H1 (cell line): ENCODE measurements around the gene CCDC106. TPM values are rescaled to one million over a fixed set of nuclear protein-coding genes. Genes with fewer than 3 reads are reported as not detected.

Source experiments
- CTCF ChIA-PET: fragments of 300-600 bp; sonication (Branson Sonifier 250); formaldehyde crosslinking; loops from one replicate; lab custom pipeline; 2021; ENCODE audit not compliant: partially characterized antibody; lab: Charles Lee
- POLR2A ChIA-PET: fragments of 300-600 bp; sonication (Branson Sonifier 250); formaldehyde crosslinking; loops from one replicate; lab custom pipeline; 2021; ENCODE audit warnings: inconsistent platforms; ENCODE audit not compliant: partially characterized antibody; lab: Charles Lee
- DNase-seq, 2 experiments: peaks; one replicate each; pipeline versions ENCODE4 v3.0.0 to v3.0.0-alpha.2; 2010 to 2022; ENCODE audit warnings: low spot score in 2 of 2, low read depth in 1 of 2, mixed read lengths in 1 of 2
- FAIRE-seq: peaks from 2 replicates; lab custom pipeline; 2011; peaks lifted over from hg19 to GRCh38; lab: Jason Lieb, UNC
- H2AFZ ChIP-seq: 2 replicates; pipeline ENCODE4 v1.8.1; 2012; ENCODE audit warnings: low read length, inconsistent platforms
- H2AK5ac ChIP-seq: 2 replicates; pipeline ENCODE4 v1.6.1; 2013; ENCODE audit warnings: low read depth, low read length
- H2BK120ac ChIP-seq: replicated peaks from 2 replicates; pipeline ENCODE3; 2013; ENCODE audit warnings: low read depth, low read length, inconsistent platforms
- H2BK12ac ChIP-seq: 2 replicates; pipeline ENCODE4 v1.6.1; 2013; ENCODE audit warnings: low read depth, low read length
- H2BK15ac ChIP-seq: 2 replicates; pipeline ENCODE4 v1.6.1; 2013; ENCODE audit warnings: low read length
- H2BK20ac ChIP-seq: 2 replicates; pipeline ENCODE4 v1.6.1; 2013; ENCODE audit warnings: low read length
- H2BK5ac ChIP-seq: 2 replicates; pipeline ENCODE4 v1.6.1; 2013; ENCODE audit warnings: low read depth, low read length
- H3K14ac ChIP-seq: 2 replicates; pipeline ENCODE4 v1.6.1; 2013; ENCODE audit warnings: inconsistent platforms; ENCODE audit not compliant: insufficient read length
- H3K18ac ChIP-seq: 2 replicates; pipeline ENCODE4 v1.6.1; 2013; ENCODE audit warnings: low read length; ENCODE audit errors: extremely low read depth
- H3K23ac ChIP-seq: 2 replicates; pipeline ENCODE4 v1.6.1; 2013; ENCODE audit warnings: inconsistent platforms; ENCODE audit not compliant: insufficient read length
- H3K23me2 ChIP-seq: 2 replicates; pipeline ENCODE4 v1.6.1; 2013; ENCODE audit warnings: low read depth, low read length
- H3K27ac ChIP-seq: 2 replicates; pipeline ENCODE4 v1.6.1; 2011; ENCODE audit warnings: low read depth, low read length, inconsistent platforms
- H3K27me3 ChIP-seq, 4 experiments: replicated peaks in 1 of 4; 1 replicate in 1 of 4; 2 replicates in 3 of 4; pipeline versions ENCODE4 v1.6.1 to v1.8.1; 2011 to 2013; ENCODE audit warnings: low read length in 3 of 4, mild to moderate bottlenecking in 3 of 4, inconsistent platforms in 2 of 4, mixed read lengths in 2 of 4, moderate library complexity in 1 of 4; ENCODE audit not compliant: control insufficient read depth in 3 of 4, insufficient read depth in 3 of 4; ENCODE audit errors: extremely low read depth in 1 of 4
- H3K36me3 ChIP-seq, 4 experiments: 2 replicates each; pipeline versions ENCODE4 v1.6.1 to v1.8.1; 2011 to 2013; ENCODE audit warnings: mild to moderate bottlenecking in 4 of 4, low read length in 3 of 4, moderate library complexity in 2 of 4, control low read depth in 1 of 4, inconsistent platforms in 1 of 4; ENCODE audit not compliant: insufficient read depth in 4 of 4, control insufficient read depth in 2 of 4
- H3K4ac ChIP-seq: replicated peaks from 2 replicates; pipeline ENCODE3; 2013; ENCODE audit warnings: low read length, low read depth, mixed read lengths, inconsistent platforms; ENCODE audit not compliant: insufficient read length
- H3K4me1 ChIP-seq, 4 experiments: replicated peaks in 1 of 4; 1 replicate in 1 of 4; 2 replicates in 3 of 4; pipeline versions ENCODE4 v1.6.1 to v1.8.1; 2011 to 2013; ENCODE audit warnings: low read length in 3 of 4, inconsistent platforms in 2 of 4, mixed read lengths in 1 of 4; ENCODE audit not compliant: insufficient read depth in 4 of 4, control insufficient read depth in 3 of 4
- H3K4me2 ChIP-seq, 2 experiments: 2 replicates each; pipeline versions ENCODE4 v1.6.1 to v1.8.1; 2011 to 2013; ENCODE audit warnings: low read depth in 2 of 2, low read length in 2 of 2, control low read depth in 1 of 2, inconsistent platforms in 1 of 2, mild to moderate bottlenecking in 1 of 2; ENCODE audit not compliant: insufficient read depth in 1 of 2
- H3K4me3 ChIP-seq, 4 experiments: fragments of 200-600, 300-600 bp in 1 of 4; sonication (generic), shearing (Covaris generic), sonication (Bioruptor Twin) in 1 of 4; 2 replicates each; pipeline versions ENCODE4 v1.5.1 to v1.8.1; 2011 to 2016; ENCODE audit warnings: low read length in 4 of 4, low read depth in 3 of 4, control low read depth in 2 of 4, inconsistent platforms in 2 of 4, mild to moderate bottlenecking in 2 of 4, mixed read lengths in 1 of 4, moderate library complexity in 1 of 4; ENCODE audit not compliant: insufficient read depth in 2 of 4; ENCODE audit errors: extremely low read depth in 1 of 4
- H3K56ac ChIP-seq: replicated peaks from 2 replicates; pipeline ENCODE3; 2013; ENCODE audit warnings: low read depth, mild to moderate bottlenecking, mixed read lengths, low read length, inconsistent platforms; ENCODE audit not compliant: insufficient read length
- H3K79me1 ChIP-seq: 2 replicates; pipeline ENCODE4 v1.6.1; 2013; ENCODE audit warnings: low read depth, low read length, control low read depth
- H3K79me2 ChIP-seq, 2 experiments: 2 replicates each; pipeline versions ENCODE4 v1.6.1 to v1.8.1; 2012 to 2013; ENCODE audit warnings: low read length in 2 of 2, mild to moderate bottlenecking in 2 of 2, inconsistent platforms in 1 of 2; ENCODE audit not compliant: insufficient read depth in 2 of 2, control insufficient read depth in 1 of 2
- H3K9ac ChIP-seq, 4 experiments: replicated peaks in 1 of 4; 1 replicate in 1 of 4; 2 replicates in 3 of 4; pipeline versions ENCODE4 v1.6.1 to v1.8.1; 2011 to 2013; ENCODE audit warnings: low read depth in 3 of 4, low read length in 3 of 4, control low read depth in 2 of 4, mild to moderate bottlenecking in 2 of 4, moderate library complexity in 2 of 4, inconsistent platforms in 1 of 4; ENCODE audit errors: extremely low read depth in 1 of 4
- H3K9me3 ChIP-seq, 2 experiments: 2 replicates each; pipeline versions ENCODE4 v1.6.1 to v1.8.1; 2012 to 2013; ENCODE audit warnings: mild to moderate bottlenecking in 2 of 2, moderate library complexity in 2 of 2, control low read depth in 1 of 2, inconsistent platforms in 1 of 2, low read depth in 1 of 2, low read length in 1 of 2, mixed read lengths in 1 of 2; ENCODE audit not compliant: insufficient read depth in 2 of 2
- H4K20me1 ChIP-seq, 2 experiments: replicated peaks in 1 of 2; 2 replicates each; pipeline versions ENCODE3 to v1.8.1; 2011 to 2013; ENCODE audit warnings: inconsistent platforms in 2 of 2, low read length in 2 of 2, mild to moderate bottlenecking in 1 of 2; ENCODE audit not compliant: insufficient read depth in 2 of 2, control insufficient read depth in 1 of 2
- H4K5ac ChIP-seq: 2 replicates; pipeline ENCODE4 v1.6.1; 2013; ENCODE audit warnings: low read length, low read depth, mixed read lengths, inconsistent platforms; ENCODE audit not compliant: insufficient read length
- H4K8ac ChIP-seq: 2 replicates; pipeline ENCODE4 v1.8.0; 2013; ENCODE audit warnings: mild to moderate bottlenecking, moderate library complexity, low read length, inconsistent platforms; ENCODE audit not compliant: insufficient read depth; ENCODE audit errors: extremely low read depth
- H4K91ac ChIP-seq: replicated peaks from 2 replicates; pipeline ENCODE3; 2013; ENCODE audit warnings: low read length, mixed read lengths, inconsistent platforms; ENCODE audit not compliant: insufficient read length
- BCL11A ChIP-seq, 2 experiments: IDR thresholded peaks; one replicate each; pipeline ENCODE4 v1.6.1; 2011; ENCODE audit warnings: low read depth in 2 of 2, low read length in 2 of 2, mild to moderate bottlenecking in 2 of 2
- EGR1 ChIP-seq: IDR thresholded peaks from 2 replicates; pipeline ENCODE4 v1.6.1; 2011; ENCODE audit warnings: low read depth, low read length, borderline replicate concordance
- EZH2 ChIP-seq: fragments of 200-600 bp; sonication (generic); IDR thresholded peaks from 2 replicates; pipeline ENCODE4 v1.7.1; 2012; ENCODE audit warnings: low read depth, mild to moderate bottlenecking, moderate library complexity, low read length, inconsistent platforms; ENCODE audit not compliant: severe bottlenecking
- JUND ChIP-seq: IDR thresholded peaks from 2 replicates; pipeline ENCODE4 v1.6.1; 2011; ENCODE audit warnings: mild to moderate bottlenecking, improper control_type of control experiment, low read length
- KDM1A ChIP-seq: fragments of 200-600, 300-600 bp; sonication (generic); IDR thresholded peaks from 2 replicates; pipeline ENCODE4 v1.7.1; 2016; ENCODE audit warnings: mild to moderate bottlenecking, low read length, borderline replicate concordance
- RBBP5 ChIP-seq: IDR thresholded peaks from 2 replicates; pipeline ENCODE4 v1.7.1; 2012; ENCODE audit warnings: low read depth, mild to moderate bottlenecking, inconsistent platforms, low read length, moderate library complexity, borderline replicate concordance
- SAP30 ChIP-seq: fragments of 300-600 bp; sonication (generic); IDR thresholded peaks from 2 replicates; pipeline ENCODE4 v1.7.1; 2012; ENCODE audit warnings: low read length, moderate library complexity, mild to moderate bottlenecking, inconsistent platforms; ENCODE audit not compliant: insufficient read depth, insufficient replicate concordance
- YY1 ChIP-seq: IDR thresholded peaks from 2 replicates; pipeline ENCODE4 v1.6.1; 2011; ENCODE audit warnings: low read depth, mild to moderate bottlenecking, low read length
- ZNF274 ChIP-seq: IDR thresholded peaks from 2 replicates; pipeline ENCODE4 v1.7.0; 2012; ENCODE audit warnings: low read length, borderline replicate concordance; ENCODE audit errors: extremely low read depth
- WGBS, 2 experiments: shearing (Covaris generic) in 1 of 2; methylation state at CpG; one replicate each; pipeline versions ENCODE4 v1.1.6 to v1.1.7; 2013 to 2015; ENCODE audit warnings: low lambda C conversion rate in 2 of 2, mixed read lengths in 2 of 2, inconsistent platforms in 1 of 2, low coverage in 1 of 2, missing lambda C conversion rate in 1 of 2; ENCODE audit not compliant: insufficient replicate concordance in 2 of 2, insufficient coverage in 1 of 2, insufficient read length in 1 of 2; ENCODE audit errors: extremely low coverage in 1 of 2, missing lambda C conversion rate in 1 of 2; 5-methylcytosine and 5-hydroxymethylcytosine counted together
- polyA plus RNA-seq, 7 experiments: library from polyadenylated mRNA; depleted of rRNA in 3 of 7; stranded (reverse) in 5 of 7; unstranded in 2 of 7; fragments of >200 nt in 5 of 7; fragments of 200-250 nt in 2 of 7; gene quantifications; 1 replicate in 5 of 7; 2 replicates in 1 of 7; 4 replicates in 1 of 7; pipeline versions ENCODE4 v1.2.1 to v1.2.3, GENCODE V29; 2011 to 2013; ENCODE audit warnings: missing spikeins in 2 of 7, mixed read lengths in 2 of 7
- total RNA-seq: library from RNA; stranded (reverse); fragmentation: NEBNext Ultra II Directional; extraction: Animal tissue kit (Norgen Biotek cat#: 25700); gene quantifications from 2 replicates; pipeline ENCODE4 v1.2.1, GENCODE V29; 2021

Gene CCDC106
- total and polyA plus RNA-seq, 2 of the 8 experiments (the other 6 are each of a cell fraction or from before 2014, with no cell fraction given), result 12.0 to 20.1 TPM

- Histone ChIP-seq H3K9ac (peak overlapping the region; percentile 13 to 66 (median 58); a peak in 6 of 7 replicates), H2AK5ac (no peak overlapping the region), H3K27ac (no peak overlapping the region), H3K79me1 (peaks cover 4% of the 10 kb centered on the region; the same call in 1 of the 2 replicates), H2BK5ac (0 out of 2 replicates have a peak overlapping the region, but pooled peaks have one; percentile 67), H3K23ac (no peak overlapping the region), H3K79me2 (peaks cover 0 to 8% of the 10 kb centered on the region in 2 experiments; a peak in 1 of 4 replicates), H4K5ac (peak overlapping the region; percentile 37), H3K4me3 (peak overlapping the region; percentile 54 to 93 (median 88); a peak in 7 of 8 replicates), H3K56ac (no peak overlapping the region), H3K18ac (no peak overlapping the region; the same call in 1 of the 2 replicates), H3K23me2 (peaks cover 10% of the 10 kb centered on the region), H4K91ac (no peak overlapping the region), H2BK15ac (no peak overlapping the region; the same call in 1 of the 2 replicates), H2BK120ac (no peak overlapping the region), H2AFZ (no peak overlapping the region), H3K9me3 (no peaks in the 10 kb centered on the region), H4K8ac (no peak overlapping the region), H3K4ac (no peak overlapping the region), H3K4me2 (peak overlapping the region; percentile 61 to 93), H2BK12ac (no peak overlapping the region), H3K36me3 (peaks cover 0 to 3% (median 0%) of the 10 kb centered on the region in 4 experiments; a peak in 1 of 8 replicates), H2BK20ac (no peak overlapping the region), H3K4me1 (peaks cover 0 to 9% (median 5%) of the 10 kb centered on the region in 4 experiments; a peak in 5 of 7 replicates), H3K27me3 (no peaks in the 10 kb centered on the region), H4K20me1 (peaks cover 2 to 24% of the 10 kb centered on the region in 2 experiments), H3K14ac (no peak overlapping the region)
- CTCF ChIA-PET, result interaction anchor here (0.6 to 2.3 kb wide), 27 partner anchors 8 to 447 kb away, joined by 3 to 22 read pairs (median 5); partner anchors contain the start of genes NAT14 and ZNF784
- no peak for DNase-seq
- POLR2A ChIA-PET, result interaction anchor here (0.6 to 3.6 kb wide), 14 partner anchors 11 to 92 kb away, joined by 3 to 25 read pairs (median 4); partner anchors contain the start of genes U2AF2, ZNF579 and ZNF784
- WGBS, 2 experiments, result 32% methylated on average over 12 of the region's 12 CpGs; no CpG with 5 or more reads in 1 of the 2 experiments
- FAIRE-seq, result no peak
- TF ChIP-seq EZH2, result no peak
- no peak for TF ChIP-seq RBBP5
- TF ChIP-seq JUND, result no peak
- TF ChIP-seq YY1, result no peak
- TF ChIP-seq BCL11A (IDR thresholded peaks at IDR 0.05; ENCODE audit: low read depth in 2 of 2, low read length in 2 of 2), result no peak
- TF ChIP-seq ZNF274, result no peak
- TF ChIP-seq SAP30, result no peak
- no peak for TF ChIP-seq EGR1
- TF ChIP-seq KDM1A, result no peak
Observed at GRCh38 chr19:55606471-55606787, 41.6 kb upstream of the CCDC106 start.
